ENCODE results near the gene RHOH. TPM values are rescaled to one million over a fixed set of nuclear protein-coding genes. Genes with fewer than 3 reads are reported as not detected.

The RHOH gene
- total RNA-seq, 4 donors from 2014 or later = 1.8 to 5.8 (median 4.6) TPM

DNA sequence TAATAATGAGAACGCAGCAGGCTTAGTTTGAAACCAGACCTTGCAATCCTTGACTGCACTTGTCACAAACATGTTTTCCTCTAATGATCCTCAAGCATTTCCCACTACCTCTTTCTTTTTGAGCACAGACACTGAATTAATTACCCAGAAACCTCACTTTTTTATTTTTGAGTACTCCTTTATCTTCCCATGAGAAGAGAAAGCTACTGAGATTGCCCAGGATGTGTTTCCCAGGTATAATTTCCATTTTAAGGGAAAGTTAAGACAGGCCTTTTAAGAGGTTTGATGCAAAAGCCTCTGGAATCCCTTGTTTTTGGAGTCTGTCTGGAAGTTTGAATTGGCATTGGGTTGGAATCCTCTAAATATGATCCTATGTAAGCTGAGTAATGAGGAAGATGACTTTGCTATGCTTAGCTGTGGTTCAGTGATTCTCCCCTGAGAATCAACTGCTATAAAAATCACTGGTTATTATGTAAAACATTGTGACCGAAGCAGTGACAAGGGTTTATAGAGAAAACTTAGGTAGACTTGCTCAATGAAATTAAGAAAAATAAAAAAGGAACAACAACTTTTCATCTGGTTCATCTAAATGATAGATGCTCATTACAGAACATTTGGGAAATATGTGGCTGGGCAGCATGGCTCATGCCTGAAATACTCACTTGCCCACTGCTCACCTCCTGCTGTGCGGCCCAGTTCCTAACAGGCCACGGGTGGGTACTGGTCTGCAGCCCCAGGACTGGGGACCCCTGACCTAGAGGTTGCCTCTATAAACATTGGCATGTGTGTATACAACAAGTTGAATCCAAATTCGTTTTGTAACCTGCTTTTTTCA lies 10.8 kb upstream of the RHOH start:
- TF ChIP-seq CTCF (IDR thresholded peaks at IDR 0.05) = no peak
- no peak for DNase-seq (ENCODE audit: low spot score)
- no peak for ATAC-seq (ENCODE audit: low FRiP score)

- DNase-seq (ENCODE audit: low spot score) = no peak
- TF ChIP-seq CTCF (IDR thresholded peaks at IDR 0.05) = no peak
- ATAC-seq (ENCODE audit: low FRiP score) = no peak
These were observed 10.2 kb upstream of the RHOH start for GRCh38 chr4:40186665-40187014.

- no peak for TF ChIP-seq CTCF (IDR thresholded peaks at IDR 0.05)
- ATAC-seq (ENCODE audit: low FRiP score) (no peak), DNase-seq (ENCODE audit: low spot score) (no peak)
These were observed 9.4 kb upstream of the RHOH start for GRCh38 chr4:40187386-40187906.

- TF ChIP-seq CTCF (IDR thresholded peaks at IDR 0.05) = no peak
These were observed 6.8 kb upstream of the RHOH start for GRCh38 chr4:40190019-40190418.

DNA sequence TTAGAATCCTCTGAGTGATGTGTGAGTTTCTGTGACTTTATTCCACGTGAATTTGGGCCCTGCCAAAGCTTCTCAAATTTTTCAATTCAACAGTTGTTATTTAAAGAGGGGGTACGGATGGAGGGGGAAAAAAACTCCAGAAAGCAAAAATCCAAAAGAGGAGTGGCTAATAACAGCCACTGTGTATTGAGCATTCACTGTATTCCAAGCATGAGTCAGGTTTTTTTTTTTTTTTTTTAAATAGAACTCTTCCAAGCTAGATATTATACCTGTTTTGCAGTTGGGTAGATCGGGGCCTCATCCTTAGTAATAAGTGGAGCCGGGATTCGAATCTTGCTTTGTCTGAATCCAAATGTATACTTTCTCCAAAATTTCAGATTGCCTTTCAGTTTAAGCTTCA lies 6.4 kb upstream of the RHOH start:
- DNase-seq (ENCODE audit: low spot score) (no peak), ATAC-seq (ENCODE audit: low FRiP score) (no peak)
- TF ChIP-seq CTCF (IDR thresholded peaks at IDR 0.05) = no peak

More at GRCh38 chr4:40190019-40190418, 6.8 kb upstream of the RHOH start:
- ATAC-seq (ENCODE audit: low FRiP score) = no peak
- DNase-seq (ENCODE audit: low spot score) = no peak

- ATAC-seq (ENCODE audit: low FRiP score) (no peak), DNase-seq (ENCODE audit: low spot score) (no peak)
- TF ChIP-seq CTCF (IDR thresholded peaks at IDR 0.05) = no peak
These were observed 5.7 kb upstream of the RHOH start for GRCh38 chr4:40190880-40191815.

All from omental fat pad (tissue), 4 donors.